HCT116 (cell line): Measurements from ENCODE around the gene MRPS12.

Source experiments
- CTCF ChIP-seq, 3 experiments: fragments of 200-600 bp in 1 of 3; sonication (generic) in 1 of 3; IDR thresholded peaks in 2 of 3; conservative IDR thresholded peaks in 1 of 3; 2 replicates each; pipeline ENCODE4 v1.5.1; 2012 to 2017; ENCODE audit warnings: low read depth in 2 of 3, low read length in 2 of 3, antibody characterized with exemption in 1 of 3, borderline replicate concordance in 1 of 3, control low read depth in 1 of 3, mild to moderate bottlenecking in 1 of 3, mixed read lengths in 1 of 3, mixed run types in 1 of 3, moderate library complexity in 1 of 3; ENCODE audit not compliant: insufficient read depth in 1 of 3
- JUND ChIP-seq: IDR thresholded peaks from 2 replicates; pipeline ENCODE4 v1.6.1; 2012
- POLR2A ChIP-seq: IDR thresholded peaks from 2 replicates; pipeline ENCODE4 v1.7.0; 2011; ENCODE audit warnings: borderline replicate concordance; ENCODE audit not compliant: insufficient read depth, insufficient read length; ENCODE audit errors: extremely low read depth
- REST ChIP-seq: IDR thresholded peaks from 2 replicates; pipeline ENCODE4 v1.6.1; 2012; ENCODE audit warnings: low read depth
- SP1 ChIP-seq: IDR thresholded peaks from 2 replicates; pipeline ENCODE4 v1.6.1; 2012; ENCODE audit warnings: low read depth
- YY1 ChIP-seq: IDR thresholded peaks from 2 replicates; pipeline ENCODE4 v1.6.1; 2011; ENCODE audit warnings: low read length, low read depth, moderate library complexity, mild to moderate bottlenecking; ENCODE audit not compliant: insufficient replicate concordance; ENCODE audit errors: extremely low read depth
- ZFX ChIP-seq: fragments of 450-650 bp; IDR thresholded peaks from 2 replicates; pipeline ENCODE4 v1.6.1; 2017
- ZNF274 ChIP-seq: fragments of 200-500 bp; sonication (Bioruptor generic); IDR thresholded peaks from 2 replicates; pipeline ENCODE4 v1.6.1; 2014; ENCODE audit warnings: mild to moderate bottlenecking, low read depth, low read length, inconsistent platforms

DNA sequence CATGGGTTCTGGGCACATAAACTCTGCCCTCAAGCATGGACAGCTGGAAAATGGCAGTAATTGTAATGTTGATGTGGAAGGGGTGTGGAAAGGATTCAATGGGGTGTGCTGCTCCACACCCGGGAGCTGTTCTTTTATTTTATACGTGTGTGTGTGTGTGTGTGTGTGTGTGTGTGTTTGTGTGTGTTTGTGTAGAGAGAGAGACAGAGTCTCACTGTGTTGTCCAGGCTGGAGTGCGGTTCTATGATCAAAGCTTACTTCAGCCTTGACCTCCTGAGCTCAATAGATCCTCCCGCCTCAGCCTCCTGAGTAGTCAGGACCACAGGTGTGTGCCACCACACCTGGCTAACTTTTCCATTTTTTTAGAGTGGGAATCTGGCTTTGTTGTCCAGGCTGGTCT is 2.8 kb downstream of the MRPS12 start:
- TF ChIP-seq CTCF (IDR thresholded peaks at IDR 0.05 in 2 of 3, conservative IDR thresholded peaks at IDR 0.05 in 1 of 3; ENCODE audit: borderline replicate concordance in 1 of 3, insufficient read depth in 1 of 3, low read depth in 2 of 3, low read length in 2 of 3) (no peak), SP1 (no peak), JUND (no peak), YY1 (no peak), ZFX (no peak), REST (no peak), POLR2A (no peak), ZNF274 (no peak)
